DLD1 (cell line): ENCODE results near the gene TRIM17.

ENCODE experiments used
- in situ Hi-C: cut with HindIII; loops from 2 replicates; pipeline ENCODE4 v1.10.0; 2017; ENCODE audit warnings: low sequenced_read_pairs

The TRIM17 gene

GRCh38 chr1:228358039-228358763 is 58.5 kb downstream of the TRIM17 start:
- in situ Hi-C loops = no loop called here
